HG03196 (cell line): Measurements from ENCODE around the gene GCLM.

Experiments
- ATAC-seq: cut with Tn5 transposase; IDR thresholded peaks from one replicate; pipeline ENCODE4 v1.9.1; 2021; ENCODE audit not compliant: unreplicated experiment

Gene GCLM

DNA sequence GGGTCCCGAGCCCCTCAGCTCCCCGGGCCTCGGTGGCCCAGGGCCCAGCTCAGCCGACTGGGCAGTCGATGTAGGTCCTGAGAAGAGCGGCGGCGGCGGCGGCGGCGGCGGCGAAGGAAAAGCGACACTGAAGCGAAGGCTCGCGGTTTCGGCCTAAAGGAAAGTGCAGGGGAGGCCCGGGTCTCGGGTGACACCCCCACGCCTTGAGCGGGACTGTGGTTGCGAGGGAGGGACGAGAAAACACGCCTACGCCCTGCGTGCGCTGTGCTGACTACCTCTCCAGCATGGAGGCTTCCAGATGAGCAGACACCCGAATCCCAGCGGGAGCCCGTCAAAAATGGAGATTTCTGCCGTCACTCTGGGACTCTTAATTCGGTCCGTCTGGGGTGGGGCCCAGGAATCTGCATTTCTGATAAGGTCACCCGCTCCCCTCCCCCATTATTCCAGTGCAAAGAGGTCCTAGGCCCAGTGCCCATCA lies 61.4 kb downstream of the GCLM start:
- peak; percentile 20 for ATAC-seq

DNA sequence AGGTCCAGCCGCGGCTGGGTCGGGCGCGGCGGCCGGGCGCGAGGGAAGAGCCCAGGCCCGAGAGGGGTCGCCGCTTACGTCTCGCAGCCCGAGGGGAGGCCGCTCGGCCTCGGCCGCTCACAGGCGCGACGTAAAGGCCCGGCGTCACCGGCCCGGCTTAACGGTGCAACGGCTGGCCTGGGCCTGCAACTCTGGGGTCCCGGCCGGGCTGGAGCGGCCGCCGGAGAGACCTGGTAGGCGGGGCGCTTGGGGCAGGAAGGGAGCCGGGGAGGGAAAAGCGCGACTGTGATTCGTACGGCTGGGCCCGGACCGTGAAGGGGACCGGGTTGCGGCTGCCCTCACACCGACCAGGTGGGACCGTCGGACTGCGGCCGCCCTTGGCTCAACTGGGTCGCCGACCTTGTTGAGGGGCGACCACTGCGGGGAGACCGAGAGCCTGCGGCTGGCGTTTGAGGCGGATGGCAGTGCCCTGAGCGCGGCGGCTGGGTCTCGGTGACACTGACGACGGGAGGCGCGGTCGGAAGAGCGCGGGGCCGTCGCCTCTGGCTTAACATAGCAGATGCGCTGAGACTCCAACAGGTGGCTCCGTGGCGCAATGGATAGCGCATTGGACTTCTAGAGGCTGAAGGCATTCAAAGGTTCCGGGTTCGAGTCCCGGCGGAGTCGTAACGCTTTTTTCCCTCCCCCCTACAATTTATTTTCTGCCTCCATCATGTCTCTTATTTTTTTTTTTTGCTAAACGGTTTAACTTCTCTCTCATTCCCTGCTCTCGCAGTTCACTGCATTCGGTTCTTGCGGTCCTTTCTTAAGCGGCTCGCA lies 62.0 kb downstream of the GCLM start:
- ATAC-seq: peak; percentile 74

DNA sequence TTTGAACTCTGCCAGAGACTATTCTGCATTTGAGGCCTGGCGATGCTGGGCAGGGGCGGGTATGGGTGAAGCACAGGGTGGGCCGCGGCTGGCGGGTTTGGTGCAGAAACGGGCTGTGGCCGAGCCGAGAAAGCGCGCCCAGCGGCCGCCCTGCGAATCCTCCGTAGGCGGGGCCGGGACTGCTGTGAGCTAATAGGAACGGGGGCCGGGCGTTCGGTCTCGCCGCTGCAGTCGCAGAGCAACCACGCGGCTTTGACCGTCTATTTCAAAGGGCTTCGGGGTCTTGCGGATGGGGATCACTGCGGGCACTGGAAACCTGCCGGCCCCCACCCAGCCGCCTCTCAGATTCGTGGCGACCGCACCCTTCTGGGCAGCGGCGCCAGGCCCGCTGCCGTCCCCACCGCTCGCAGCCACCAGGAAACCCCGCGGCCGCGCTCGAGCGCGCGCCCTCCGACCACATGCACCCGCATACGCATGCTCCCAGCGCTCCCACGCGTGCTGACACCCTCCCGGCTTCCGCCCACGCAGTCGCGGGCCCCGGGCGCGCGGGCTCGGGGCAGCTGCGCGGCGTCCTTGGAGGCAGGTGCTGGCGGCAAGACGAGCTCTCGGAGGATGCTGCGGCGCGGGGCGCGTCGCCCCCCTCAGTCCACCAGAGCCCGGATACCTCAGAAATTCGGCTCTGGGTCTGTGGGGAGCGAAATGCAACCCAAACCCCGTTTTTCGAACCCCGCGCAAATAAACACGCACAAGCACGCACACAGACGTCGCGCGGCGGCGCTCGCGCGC lies 62.8 kb downstream of the GCLM start:
- ATAC-seq: peak; percentile 55

DNA sequence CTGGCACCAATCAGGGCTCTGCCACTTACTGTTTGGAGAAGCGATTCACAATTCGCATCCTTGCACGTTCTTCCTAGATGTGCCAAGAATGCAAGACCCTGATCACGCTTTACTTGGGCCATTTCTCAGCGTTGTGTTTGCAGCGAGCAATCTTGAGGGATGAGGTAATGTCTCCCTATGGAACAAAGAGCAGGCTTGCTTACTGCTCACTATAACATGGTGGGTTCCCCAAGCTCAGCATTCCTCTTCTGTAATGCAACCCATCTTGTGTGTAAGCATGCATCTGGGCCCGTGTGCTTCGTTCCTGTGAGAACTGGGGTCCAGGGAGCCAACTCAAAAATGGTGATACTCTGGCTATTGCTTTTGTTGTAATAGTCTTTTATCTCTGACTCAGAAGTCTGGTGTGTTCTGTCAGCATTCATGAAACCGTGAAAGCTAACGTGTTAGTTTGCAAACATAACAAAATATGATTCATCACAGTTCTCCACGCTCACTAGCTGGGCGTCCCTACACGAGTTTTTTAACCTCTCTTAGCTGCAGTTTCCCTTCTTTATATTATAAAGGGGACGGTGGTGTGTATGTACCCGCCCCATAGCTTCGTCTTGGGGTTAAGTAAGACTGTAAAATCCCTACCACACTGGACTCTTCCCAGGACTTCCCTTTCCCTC lies 63.6 kb downstream of the GCLM start:
- ATAC-seq: no peak

DNA sequence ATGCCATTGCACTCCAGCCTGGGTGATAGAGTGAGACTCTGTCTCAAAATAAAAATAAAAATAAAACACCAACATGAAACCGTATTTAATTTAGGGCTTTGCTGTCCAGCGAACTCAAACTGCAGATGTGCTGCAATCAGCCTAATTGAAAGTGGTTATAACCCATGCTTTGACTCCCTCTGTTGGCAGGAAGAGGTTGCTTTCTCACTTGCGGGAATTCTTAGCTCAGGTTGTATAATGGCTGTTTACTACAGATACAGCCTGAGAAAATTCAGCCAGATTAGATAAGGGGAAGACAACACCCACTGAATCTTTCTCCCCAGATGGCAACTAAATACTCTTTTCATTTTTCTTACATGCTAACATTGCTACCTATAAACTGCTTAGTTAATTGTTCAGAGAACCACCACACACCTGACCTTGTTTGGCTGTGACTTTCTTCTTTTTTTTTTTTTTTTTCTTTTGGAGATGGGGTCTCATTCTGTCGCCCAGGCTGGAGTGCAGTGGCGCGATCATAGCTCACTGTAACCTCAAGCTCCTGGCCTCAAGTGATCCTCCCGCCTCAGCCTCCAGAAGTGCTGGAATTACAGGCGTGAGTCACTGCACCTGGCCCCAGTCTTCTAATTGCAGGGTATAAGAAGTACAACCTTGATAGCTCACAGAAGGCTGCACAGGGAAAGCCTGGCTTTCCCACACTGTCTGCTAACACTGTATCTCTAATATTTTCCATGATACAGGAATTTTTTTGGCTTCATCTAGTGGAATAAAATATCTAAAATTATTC lies 64.8 kb downstream of the GCLM start:
- ATAC-seq: no peak

DNA sequence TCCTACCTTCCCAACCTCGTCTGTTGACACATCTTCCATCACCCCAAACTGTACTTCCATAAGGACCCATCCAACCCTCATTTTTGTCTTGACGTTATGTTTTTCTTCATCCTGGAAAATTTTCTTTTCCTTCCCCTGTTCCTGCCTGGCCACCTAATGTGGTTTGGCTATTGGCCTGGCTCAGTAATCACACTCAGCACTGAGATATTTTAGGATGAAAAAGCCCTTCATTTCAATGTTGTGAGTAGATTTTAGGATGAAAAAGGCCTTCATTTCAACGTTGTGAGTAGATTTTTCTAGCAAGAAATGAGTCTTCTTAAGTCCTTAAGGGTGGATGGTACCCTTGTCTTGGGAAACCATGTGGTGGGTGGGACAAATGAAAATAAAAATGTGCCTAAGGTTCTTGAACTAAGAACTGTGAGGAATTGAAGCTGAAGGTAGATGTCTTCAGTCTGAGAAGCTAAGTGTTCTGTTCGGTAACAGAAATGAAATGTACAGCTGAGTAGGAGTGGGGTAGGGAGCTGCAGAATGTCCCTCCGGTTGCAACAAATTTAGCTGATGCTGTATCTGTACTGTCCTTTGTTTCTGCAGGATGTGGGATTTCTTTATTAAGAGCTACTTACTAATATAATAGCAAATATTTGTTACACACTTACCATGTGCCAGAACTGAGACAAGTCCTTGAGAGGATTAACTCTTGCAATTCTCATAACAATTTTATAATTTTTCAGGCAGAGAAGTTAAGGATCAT lies 66.3 kb downstream of the GCLM start:
- no peak for ATAC-seq

DNA sequence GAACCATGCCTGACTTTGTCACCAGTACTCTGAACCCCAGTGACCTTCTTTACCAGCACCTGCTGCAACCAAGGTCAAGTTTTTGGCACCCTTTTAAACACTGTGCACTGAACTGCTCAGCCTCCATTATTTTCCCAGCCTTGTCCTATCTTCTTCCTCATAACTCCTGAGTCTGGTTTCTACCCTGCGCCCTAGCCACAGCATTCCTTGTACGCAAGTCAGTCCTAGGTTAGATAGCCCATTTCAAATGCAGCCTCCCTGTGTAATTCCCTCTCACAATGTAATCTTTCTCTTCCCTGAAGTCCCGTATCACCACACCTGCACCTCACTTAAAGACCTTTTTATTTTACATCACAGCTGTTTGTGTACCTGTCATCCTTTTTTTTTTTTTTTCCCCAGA lies 67.5 kb downstream of the GCLM start:
- no peak for ATAC-seq

DNA sequence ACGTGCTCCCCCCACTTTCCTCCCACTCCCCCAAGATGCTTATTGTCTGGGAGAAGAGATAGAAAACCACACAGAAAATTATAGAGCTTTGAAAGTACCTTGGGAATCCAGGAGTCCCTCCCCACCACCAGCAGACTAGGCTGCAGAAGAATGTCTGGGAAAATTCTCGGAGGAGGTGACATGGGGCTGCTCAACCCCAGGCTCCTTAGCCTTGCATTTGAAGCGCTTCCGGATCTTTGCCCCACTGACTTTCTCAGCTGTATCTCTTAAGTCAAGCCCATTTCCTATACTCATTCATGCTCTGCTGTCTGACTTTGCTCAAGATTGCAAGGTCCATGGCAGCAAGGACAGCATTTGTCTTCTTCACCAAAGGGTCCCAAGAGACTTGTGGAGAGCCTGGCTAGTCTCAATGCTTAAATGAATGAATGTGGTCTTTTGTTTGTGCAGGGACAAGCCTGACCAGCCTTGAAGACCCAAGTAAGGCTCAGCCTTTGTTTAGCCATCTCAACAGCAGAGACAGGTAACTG lies 68.2 kb downstream of the GCLM start:
- no peak for ATAC-seq

DNA sequence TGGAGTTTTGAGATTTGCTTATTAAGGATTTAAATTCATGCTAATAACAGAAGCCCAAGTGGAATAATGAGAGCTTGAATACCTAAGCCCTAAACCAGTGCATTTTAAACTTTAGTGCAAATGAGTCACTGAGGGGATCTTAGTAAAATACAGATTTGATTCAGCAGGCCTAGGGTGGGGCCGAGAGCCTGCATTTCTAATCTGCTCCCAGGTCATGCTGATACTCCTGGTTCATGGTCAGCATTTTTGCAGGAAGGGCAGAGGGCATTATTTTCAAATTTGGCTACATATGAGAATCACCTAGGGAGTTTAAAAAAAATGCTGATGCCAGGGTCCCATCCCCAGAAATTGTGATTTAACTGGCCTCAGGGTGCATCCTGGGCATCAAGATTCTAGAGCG lies 69.5 kb downstream of the GCLM start:
- ATAC-seq: no peak

DNA sequence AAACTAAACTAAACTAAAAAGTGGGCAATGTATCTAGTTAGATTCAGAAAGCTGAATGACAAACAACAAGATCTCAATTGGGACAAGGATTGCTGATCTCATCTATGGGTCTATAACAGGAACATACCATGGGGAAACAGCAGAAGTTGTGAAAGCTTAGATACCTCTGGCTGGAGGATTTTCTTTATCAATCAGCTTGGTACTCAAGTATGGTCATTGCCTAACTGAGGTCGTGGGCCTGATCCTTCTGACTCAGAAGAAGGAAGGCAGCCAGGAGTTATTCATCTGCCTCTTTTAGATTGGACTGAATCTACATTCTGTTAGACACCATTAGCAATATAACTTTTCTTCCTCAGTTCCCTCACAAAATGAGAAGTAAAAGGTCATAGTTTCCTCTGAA lies 69.9 kb downstream of the GCLM start:
- no peak for ATAC-seq

DNA sequence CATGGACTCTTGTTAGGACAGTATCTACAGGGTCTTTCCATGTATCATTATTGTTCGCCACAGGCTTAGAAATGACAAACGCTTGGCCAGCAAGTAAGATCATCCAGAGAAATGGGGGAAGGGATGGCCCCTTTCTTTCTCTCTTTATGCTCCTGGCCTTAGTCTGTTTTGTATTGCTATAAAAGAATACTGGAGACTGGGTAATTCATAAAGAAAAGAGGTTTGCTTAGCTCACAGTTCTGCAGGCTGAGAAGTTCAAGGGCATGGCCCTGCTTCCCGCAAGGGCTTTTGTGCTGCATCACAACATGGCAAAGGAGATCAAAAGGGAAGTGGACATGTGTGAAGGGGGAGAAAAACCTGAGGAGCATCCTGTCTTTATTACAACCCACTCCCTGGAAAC lies 71.3 kb downstream of the GCLM start:
- ATAC-seq: no peak
